SIG-M5 treated with dmso at 0.1 percent for 504 hours (cell line): ENCODE measurements around the gene LCN1.

Source experiments
- DNase-seq: peaks from one replicate; lab custom pipeline; 2025; ENCODE audit not compliant: unreplicated experiment; lab: John Stamatoyannopoulos, UW

LCN1 gene

DNA sequence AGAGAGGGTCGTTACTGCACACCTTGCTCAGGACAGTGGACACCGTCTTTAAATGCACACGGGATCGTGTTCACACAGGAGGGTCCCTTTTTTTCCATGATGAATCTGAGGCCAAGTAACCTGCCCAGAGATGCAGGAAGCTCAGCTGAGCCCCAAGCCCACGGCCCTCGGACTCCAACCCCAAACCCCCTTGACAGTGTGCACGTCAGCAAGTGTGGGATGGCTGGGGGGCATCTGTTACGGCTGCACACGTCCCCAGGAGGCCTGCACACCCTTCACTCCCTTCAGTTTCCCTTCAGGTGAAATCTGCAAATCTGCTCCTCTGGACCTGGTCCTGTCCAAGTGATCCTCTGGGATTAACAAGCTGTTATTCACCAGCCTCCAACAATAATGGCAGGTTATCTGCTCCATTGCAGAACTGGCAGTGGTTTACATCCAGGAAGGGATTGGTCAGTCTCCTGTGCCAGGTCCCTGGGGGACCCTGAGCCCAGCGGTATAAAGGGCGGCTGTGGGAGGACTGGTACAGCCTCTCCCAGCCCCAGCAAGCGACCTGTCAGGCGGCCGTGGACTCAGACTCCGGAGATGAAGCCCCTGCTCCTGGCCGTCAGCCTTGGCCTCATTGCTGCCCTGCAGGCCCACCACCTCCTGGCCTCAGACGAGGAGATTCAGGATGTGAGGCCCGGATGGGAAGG is at the start of gene LCN1:
Gene LCN1 (plus strand): TSS at position 525 of the 692 bp plus-strand sequence. CDS start 58 bp downstream, at position 583.
- no peak for DNase-seq

DNA sequence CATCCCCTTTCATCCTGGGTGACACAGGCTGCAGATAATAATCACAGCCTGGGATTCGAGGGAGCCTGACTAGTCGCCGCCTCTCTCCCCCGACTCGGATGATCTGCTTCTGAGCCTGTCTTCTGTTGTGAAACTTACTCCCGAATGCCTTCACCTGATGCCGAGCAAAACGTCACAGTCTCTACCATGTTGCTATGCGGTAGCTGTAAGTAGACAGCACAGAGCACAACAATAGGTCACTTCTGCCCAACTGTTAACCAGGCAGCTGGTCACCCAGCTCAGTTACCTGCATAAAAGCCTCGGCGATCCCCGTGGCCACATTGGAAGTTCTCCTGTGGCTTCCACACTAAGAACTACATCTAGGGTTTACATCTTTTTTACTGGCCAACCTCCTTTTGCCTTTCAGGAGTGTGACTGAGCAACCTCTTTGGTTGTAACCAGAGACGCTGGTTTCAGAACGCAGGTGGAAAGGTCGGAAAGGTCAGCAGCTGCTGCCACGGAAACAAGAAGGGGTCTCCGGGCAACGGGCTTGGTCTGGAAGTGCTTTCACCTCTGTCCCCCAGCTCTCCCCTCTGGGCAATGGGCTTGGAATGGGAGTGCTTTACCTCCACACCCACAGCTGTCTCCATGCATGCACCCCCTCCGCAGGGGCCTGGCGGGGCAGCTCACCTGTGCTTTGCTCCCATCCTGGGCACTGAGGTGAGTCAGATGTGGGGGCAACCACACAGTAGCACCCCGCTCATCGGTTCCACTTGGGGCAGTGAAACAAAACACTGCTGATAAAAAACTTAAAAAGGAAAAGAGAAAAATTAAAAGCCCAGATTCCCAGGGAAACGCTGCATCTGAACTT is 49.2 kb upstream of the LCN1 start:
- DNase-seq: no peak

GRCh38 chr9:135473972-135474543 is 47.2 kb upstream of the LCN1 start:
- no peak for DNase-seq

DNA sequence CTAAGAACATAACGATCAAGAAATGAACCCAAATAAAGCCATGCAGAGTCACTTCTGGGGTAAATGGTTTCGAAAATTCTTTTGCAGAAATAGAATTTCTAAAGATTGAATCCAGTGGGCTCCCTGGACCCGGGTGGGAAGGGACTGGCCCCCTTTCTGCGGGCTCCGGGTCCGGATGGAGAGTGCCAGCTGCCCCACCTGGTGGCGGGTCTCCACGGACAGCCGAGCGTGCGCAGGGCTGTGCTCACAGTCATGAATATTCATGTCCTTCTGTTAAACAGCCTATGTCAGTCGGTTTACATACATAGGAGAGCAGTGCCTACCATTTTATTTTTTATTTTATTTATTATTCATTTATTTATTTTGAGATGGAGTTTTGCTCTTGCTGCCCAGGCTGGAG is 46.3 kb upstream of the LCN1 start:
- no peak for DNase-seq

DNA sequence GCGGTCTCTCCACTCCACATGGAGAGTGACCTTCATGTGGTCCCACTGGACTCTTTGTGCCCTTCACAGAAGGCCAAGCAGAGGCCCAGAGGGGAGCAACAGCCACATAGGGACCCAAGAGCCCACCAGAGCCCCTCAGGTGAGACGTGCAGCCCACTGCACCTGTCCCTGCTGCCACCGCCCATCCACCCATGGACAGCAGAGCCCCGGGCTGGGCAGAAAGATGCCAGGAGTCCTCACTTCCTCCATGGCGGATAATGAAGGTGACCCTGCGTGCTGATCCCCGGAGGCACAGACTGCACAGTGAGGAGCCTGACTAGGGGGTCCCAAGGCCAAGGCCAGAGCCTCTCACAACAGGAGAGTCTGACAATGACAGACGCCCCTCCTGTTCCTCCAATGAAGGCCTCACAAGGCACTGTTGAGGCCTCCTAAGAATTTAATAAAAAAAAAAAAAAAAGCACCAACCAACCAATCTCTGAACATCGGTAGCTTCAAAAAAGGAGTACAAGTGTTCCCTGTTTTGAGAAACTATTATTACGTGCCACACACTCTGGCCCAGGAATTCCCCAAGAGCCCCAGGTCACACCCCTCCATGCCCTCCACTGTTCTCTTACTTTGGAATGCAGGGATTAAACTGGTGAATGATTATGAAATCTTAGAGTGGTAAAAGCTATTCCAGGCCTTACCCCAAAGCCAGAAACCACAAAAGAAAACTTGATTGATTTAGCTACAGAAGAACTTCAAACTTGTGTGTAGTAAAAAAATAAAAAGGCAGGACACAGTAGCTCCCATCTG is 44.5 kb upstream of the LCN1 start:
- DNase-seq: no peak

GRCh38 chr9:135478191-135478590 is 43.0 kb upstream of the LCN1 start:
- DNase-seq: no peak

DNA sequence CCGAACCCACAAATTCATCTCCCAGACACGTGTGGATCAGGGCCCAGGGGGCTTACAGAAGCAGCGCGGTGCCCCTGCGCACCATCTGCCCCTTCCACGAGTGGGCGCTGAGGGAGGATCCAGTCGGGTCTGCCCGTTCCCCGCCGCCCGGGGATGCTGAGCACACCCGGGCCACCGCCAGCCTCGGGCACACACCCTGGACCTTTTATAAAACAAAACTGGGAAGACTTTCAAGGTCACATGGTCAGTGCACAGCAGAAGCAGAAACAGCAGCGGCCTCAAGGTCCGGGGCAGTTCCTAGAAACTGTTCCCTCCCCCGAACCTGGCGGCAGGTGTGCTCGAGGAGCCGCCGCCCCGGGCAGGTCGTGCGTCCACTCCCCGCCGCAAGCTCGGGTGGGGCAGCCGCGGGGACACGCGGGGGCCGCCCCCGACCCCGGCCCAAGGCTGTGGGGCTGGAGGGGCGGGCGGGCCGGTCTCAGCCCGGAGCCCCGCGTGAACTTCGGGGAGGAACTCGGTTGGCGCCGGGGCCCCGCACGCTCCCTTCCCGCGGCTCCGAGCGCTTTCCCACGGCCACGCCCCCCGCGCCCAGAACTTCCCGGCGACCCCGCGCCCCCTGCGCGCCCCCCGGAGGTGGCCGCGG is 42.3 kb upstream of the LCN1 start:
- DNase-seq: peak; percentile 41

DNA sequence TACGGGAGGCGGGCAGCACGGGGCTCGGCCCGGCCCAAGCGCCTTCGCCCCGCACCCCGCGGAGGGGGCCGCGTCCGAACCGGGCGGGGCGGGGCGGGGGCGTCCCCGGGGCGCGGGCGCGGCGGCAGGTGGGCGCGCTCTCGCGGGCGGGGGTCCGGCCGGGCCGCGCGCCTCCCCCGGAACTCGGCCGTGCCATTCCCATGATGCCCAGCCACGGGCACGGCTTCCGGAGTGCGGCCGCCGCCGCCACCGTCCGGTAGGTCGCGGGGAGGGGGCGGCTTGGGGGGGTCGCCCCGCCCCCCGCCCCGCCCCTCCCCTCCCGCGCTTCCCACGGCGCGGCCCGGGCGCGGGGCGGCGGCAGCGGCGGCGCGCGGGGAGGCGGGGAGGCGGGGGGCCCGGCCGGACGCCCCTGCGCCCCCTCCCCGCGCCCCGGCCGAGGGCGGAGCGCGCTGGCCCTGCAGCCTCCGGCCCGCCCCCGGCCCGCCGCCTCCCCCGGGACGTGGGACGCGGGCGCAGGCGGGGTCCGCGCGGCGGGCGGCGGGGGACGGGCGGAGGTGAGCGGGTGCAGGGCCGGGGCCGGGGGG is 41.7 kb upstream of the LCN1 start, which contains the start of gene PPP1R26:
Gene PPP1R26 (plus strand): TSS at position 314 of the 584 bp plus-strand sequence. CDS start 4,729 bp downstream, outside the sequence.
- DNase-seq: no peak

DNA sequence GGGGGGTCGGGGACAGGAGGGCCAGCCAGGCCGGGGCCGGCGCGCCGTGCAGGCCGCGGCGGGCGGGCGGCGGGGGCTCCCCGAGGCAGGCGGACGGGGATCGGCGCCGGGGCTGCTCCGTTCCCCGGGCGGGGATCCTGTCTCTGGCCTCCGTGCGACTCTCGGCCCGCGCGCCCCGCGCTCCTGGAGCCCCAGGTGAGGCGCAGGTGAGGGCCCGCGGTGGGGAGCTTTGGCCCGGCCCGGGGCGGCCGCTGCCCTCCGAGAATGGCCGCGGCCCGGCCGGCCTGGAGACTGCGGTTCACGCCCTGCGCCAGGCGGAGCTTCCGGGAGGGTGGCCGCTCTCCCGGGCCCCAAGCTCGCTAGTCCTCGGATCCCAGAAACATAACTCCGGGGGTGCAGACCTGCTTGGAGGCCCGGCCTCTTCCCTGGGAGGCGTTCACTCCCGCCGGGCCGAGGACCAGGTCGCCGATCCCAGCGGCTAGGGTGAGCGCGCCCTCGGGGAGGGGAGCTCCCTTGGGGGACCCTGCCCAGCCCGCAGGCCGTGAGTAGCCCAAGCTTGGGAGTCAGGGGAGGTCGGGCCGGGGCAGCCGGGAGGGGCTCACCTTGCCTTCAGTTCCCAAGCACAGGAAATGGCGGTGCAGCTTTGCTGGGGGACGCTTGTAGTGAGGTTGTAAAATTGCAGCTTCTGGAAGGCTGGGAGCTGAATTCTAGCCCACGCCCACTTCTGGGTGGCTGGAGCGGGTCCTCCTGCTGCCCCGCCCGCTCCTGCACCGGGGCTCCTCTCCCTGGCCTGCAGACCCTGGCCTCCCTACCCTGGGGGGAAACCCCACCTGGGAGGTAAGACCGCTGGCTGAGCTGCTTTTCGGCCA is 40.9 kb upstream of the LCN1 start:
- DNase-seq: no peak

- DNase-seq: no peak
These were observed 40.3 kb upstream of the LCN1 start for GRCh38 chr9:135480940-135481310.

DNA sequence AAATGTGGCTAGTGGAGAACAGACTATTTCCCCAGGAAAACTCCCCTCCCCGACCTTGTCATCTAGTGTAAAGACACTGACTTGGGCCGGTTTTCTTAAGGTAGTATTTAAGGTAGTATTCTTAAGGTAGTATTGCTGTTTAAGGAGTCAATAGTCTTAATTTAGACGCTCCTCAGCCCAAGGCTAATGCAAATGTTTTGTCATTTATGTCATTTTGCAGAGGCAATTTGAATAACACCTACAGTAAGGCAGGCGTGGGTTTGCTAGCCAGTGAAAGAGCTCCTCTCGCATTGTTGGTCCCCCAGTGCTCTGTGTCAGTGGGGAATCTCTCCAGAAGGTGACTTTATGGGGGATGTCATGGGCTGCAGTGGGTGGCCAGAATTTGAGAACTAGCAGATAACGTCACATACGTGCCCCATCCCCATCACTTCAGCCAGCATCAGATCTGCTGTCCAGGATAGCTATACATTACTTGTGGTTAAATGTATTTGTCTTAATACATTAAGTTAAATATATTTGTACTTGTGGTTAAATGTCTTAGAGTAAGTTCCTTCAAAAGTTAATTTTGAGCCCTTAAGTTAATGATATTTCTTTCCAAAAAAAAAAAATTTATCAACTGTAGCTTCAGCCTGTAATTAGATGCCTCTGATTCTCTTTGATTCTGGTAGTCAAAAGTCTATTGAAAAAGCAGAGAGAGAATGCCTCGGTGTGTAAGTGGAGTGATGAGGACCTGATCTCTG is 39.1 kb upstream of the LCN1 start:
- no peak for DNase-seq

DNA sequence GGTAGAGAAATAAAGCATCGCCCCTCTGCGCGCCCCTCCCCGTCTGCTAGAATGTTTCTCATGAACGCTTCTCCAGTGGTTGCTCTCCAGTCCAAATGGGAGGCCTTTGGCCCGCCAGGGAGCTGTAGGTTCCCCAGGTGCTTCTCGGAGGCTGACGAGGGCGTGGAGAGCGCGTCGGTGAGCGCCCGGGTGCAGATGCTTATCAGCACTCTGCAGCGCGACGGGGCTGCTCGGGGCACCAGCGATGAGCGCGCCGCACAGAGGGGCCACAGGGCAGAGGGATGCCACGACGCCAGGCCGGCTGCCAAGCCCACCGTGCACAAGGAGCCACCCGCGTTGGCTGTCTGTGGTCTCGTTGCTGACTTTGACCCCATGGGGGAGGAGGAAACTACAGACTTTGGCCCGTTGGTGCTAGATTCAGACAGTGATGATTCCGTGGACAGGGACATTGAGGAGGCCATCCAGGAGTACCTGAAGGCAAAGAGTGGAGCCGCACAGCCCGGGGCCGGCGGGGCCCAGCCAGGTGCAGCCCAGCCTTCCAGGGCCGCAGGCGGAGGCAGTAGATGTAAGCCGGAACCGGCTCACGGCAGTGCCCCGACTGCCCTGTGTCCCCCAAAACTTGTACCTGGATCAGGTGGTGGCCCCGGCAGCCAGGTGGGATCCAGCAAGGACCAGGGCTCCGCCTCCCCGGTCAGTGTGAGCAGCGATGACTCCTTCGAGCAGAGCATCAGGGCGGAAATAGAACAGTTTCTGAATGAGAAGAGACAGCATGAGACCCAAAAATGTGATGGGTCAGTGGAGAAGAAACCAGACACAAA is 36.6 kb upstream of the LCN1 start:
- DNase-seq: no peak

DNA sequence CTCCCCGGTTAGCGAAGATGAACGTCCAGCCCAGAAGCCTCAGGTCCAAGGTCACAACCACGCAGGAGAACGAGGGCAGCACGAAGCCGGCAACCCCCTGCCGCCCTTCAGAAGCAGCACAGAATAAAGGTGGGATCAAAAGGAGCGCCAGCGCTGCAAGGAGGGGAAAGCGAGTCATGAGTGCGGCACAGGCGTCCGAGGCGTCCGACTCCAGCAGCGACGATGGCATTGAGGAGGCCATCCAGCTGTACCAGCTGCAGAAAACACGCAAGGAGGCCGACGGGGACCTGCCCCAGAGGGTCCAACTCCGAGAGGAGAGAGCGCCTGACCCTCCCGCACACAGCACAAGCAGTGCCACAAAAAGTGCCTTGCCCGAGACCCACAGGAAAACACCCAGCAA is 35.9 kb upstream of the LCN1 start:
- DNase-seq: no peak

- no peak for DNase-seq
These were observed 35.4 kb upstream of the LCN1 start for GRCh38 chr9:135485832-135486231.

DNA sequence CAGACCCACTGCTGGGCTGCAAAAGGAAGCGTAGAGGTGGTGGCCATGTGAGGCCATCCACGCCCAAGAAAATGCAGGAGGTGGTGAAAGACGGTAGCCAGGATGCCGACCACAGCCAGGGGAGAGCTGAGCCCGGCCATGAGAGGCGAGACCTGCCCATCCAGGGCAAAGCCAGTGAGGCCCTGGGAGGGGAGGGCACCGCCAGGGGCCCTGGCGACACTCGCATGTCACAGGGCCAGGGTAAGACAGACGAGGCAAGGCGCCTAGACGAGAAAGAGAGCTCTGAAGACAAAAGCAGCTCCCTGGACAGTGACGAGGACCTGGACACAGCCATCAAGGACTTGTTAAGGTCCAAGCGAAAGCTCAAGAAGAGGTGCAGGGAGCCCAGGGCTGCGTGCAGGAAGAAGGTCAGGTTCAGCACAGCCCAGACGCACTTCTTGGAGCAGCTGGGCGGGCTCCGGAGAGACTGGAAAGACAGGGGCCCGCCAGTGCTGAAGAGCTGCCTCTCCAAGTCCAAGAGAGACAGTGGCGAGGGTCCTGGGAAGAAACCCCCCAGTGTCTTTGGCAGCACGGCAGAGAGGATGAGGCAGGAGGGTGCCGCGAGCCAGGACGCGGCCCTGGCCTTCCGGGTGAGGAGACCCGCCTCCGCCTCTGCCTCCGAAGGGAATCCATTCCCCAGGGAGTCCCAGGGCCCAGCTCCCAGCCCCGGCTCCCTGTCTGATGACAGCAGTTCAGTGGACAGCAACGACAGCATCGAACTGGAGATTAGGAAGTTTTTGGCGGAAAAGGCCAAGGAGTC is 34.8 kb upstream of the LCN1 start:
- DNase-seq: no peak

GRCh38 chr9:135487281-135488012 is 33.8 kb upstream of the LCN1 start:
- no peak for DNase-seq

GRCh38 chr9:135488013-135488330 is 33.3 kb upstream of the LCN1 start:
- no peak for DNase-seq
